ENCODE measurements around the gene G6PD.

- TF ChIP-seq EZH2 (IDR thresholded peaks at IDR 0.05; ENCODE audit: insufficient read depth, poor library complexity, severe bottlenecking) = no peak
- no peak for TF ChIP-seq EZH2phosphoT487 (IDR thresholded peaks at IDR 0.05; ENCODE audit: insufficient read depth, low read depth)
These were observed 10.8 kb downstream of the G6PD start for GRCh38 chrX:154535892-154536291.
